ENCODE data around the gene DCLK2. TPM values are rescaled to one million over a fixed set of nuclear protein-coding genes. Genes with fewer than 3 reads are reported as not detected.

Gene DCLK2
- total RNA-seq, 6 experiments from 2014 or later = 0.35 to 1.8 (median 0.68) TPM

GRCh38 chr4:150136481-150136880 lies 58.2 kb downstream of the DCLK2 start:
- DNase-seq = no peak
- intact Hi-C loops (cut with DNase I) = no loop called here
- ATAC-seq = no peak

GRCh38 chr4:150139297-150139865 lies 61.1 kb downstream of the DCLK2 start:
- intact Hi-C loops (cut with DNase I) = no loop called here
- TF ChIP-seq CTCF (IDR thresholded peaks at IDR 0.05) = no peak
- no peak for TF ChIP-seq POLR2A (IDR thresholded peaks at IDR 0.05)
- H3K9me3 ChIP-seq = no peaks in the 10 kb centered on the region
- 49% methylated on average over 4 of the region's 4 CpGs for WGBS (ENCODE audit: insufficient coverage, low coverage, low lambda C conversion rate, missing lambda C conversion rate)
- DNase-seq (no peak), ATAC-seq (no peak)
- H3K36me3 ChIP-seq = no peaks in the 10 kb centered on the region
- H3K27ac ChIP-seq = no peak overlapping the region
- H3K27me3 ChIP-seq = no peaks in the 10 kb centered on the region
- H3K4me1 ChIP-seq = no peaks in the 10 kb centered on the region
- H3K4me3 ChIP-seq = no peak overlapping the region

More at GRCh38 chr4:150136481-150136880, 58.2 kb downstream of the DCLK2 start:
- Histone ChIP-seq H3K9me3 (no peaks in the 10 kb centered on the region), H3K36me3 (no peaks in the 10 kb centered on the region), H3K27me3 (no peaks in the 10 kb centered on the region), H3K4me1 (no peaks in the 10 kb centered on the region), H3K27ac (no peak overlapping the region), H3K4me3 (no peak overlapping the region)
- TF ChIP-seq POLR2A (IDR thresholded peaks at IDR 0.05) (no peak), CTCF (IDR thresholded peaks at IDR 0.05) (no peak)

GRCh38 chr4:150140774-150141400 lies 62.6 kb downstream of the DCLK2 start:
- intact Hi-C loops (cut with DNase I) = no loop called here
- H3K27ac ChIP-seq = no peak overlapping the region
- no peaks in the 10 kb centered on the region for H3K9me3 ChIP-seq
- 51% methylated on average over 5 of the region's 5 CpGs for WGBS (ENCODE audit: insufficient coverage, low coverage, low lambda C conversion rate, missing lambda C conversion rate)
- ATAC-seq (no peak), DNase-seq (no peak)
- H3K27me3 ChIP-seq = no peaks in the 10 kb centered on the region
- H3K36me3 ChIP-seq = no peaks in the 10 kb centered on the region
- TF ChIP-seq CTCF (IDR thresholded peaks at IDR 0.05) (no peak), POLR2A (IDR thresholded peaks at IDR 0.05) (no peak)
- no peak overlapping the region for H3K4me3 ChIP-seq
- no peaks in the 10 kb centered on the region for H3K4me1 ChIP-seq

- H3K27ac ChIP-seq = no peak overlapping the region
- no peaks in the 10 kb centered on the region for H3K27me3 ChIP-seq
- no peak overlapping the region for H3K4me3 ChIP-seq
- H3K4me1 ChIP-seq = no peaks in the 10 kb centered on the region
- intact Hi-C loops (cut with DNase I) = no loop called here
- H3K36me3 ChIP-seq = no peaks in the 10 kb centered on the region
- no peak for DNase-seq
- ATAC-seq = no peak
- 82% methylated on average over 2 of the region's 2 CpGs for WGBS (ENCODE audit: insufficient coverage, low coverage, low lambda C conversion rate, missing lambda C conversion rate)
- no peaks in the 10 kb centered on the region for H3K9me3 ChIP-seq
- TF ChIP-seq POLR2A (IDR thresholded peaks at IDR 0.05) = no peak
- TF ChIP-seq CTCF (IDR thresholded peaks at IDR 0.05) = no peak
These were observed 63.5 kb downstream of the DCLK2 start for GRCh38 chr4:150141756-150142155.

Data from right lobe of liver (tissue), 6 donors.